Breast epithelium (tissue), 4 donors: ENCODE measurements around the gene CTNNA2. TPM values are rescaled to one million over a fixed set of nuclear protein-coding genes. Genes with fewer than 3 reads are reported as not detected.

Source experiments
- DNase-seq, 2 donors: peaks; one replicate each; pipeline ENCODE4 v3.0.0-alpha.2; 2019; ENCODE audit warnings: low spot score in 2 of 2
- H3K27ac ChIP-seq, 2 donors: fragments of 200-600 bp; sonication (generic) in 1 of 2; one replicate each; pipeline ENCODE4 v1.5.1; 2016 to 2019; ENCODE audit warnings: mild to moderate bottlenecking in 1 of 2
- H3K27me3 ChIP-seq, 2 donors: fragments of 200-600 bp; sonication (generic) in 1 of 2; one replicate each; pipeline versions ENCODE4 v1.5.1 to v1.6.0; 2017 to 2019; ENCODE audit warnings: control low read depth in 1 of 2, mild to moderate bottlenecking in 1 of 2
- H3K36me3 ChIP-seq: fragments of 200-600 bp; one replicate; pipeline ENCODE4 v1.5.1; 2019
- H3K4me1 ChIP-seq, 2 donors: fragments of 200-600 bp; sonication (generic); one replicate each; pipeline ENCODE4 v1.5.1; 2016 to 2019; ENCODE audit warnings: control low read depth in 1 of 2
- H3K4me3 ChIP-seq, 3 donors: fragments of 200-600 bp; sonication (generic); 1 replicate in 2 of 3; 2 replicates in 1 of 3; pipeline ENCODE4 v1.5.1; 2016 to 2019; ENCODE audit warnings: mild to moderate bottlenecking in 3 of 3, moderate library complexity in 2 of 3
- H3K9me3 ChIP-seq, 2 donors: fragments of 200-600 bp; sonication (generic) in 1 of 2; one replicate each; pipeline ENCODE4 v1.5.1; 2016 to 2019; ENCODE audit warnings: control low read depth in 1 of 2
- CTCF ChIP-seq, 3 donors: fragments of 450-650 bp; IDR thresholded peaks; one replicate each; pipeline ENCODE4 v1.5.1; 2016 to 2017; ENCODE audit warnings: antibody characterized with exemption in 3 of 3, mild to moderate bottlenecking in 3 of 3, moderate library complexity in 3 of 3
- POLR2A ChIP-seq: fragments of 450-650 bp; IDR thresholded peaks from one replicate; pipeline ENCODE4 v1.6.1; 2016; ENCODE audit warnings: antibody characterized with exemption, mild to moderate bottlenecking, moderate library complexity
- POLR2AphosphoS5 ChIP-seq, 3 donors: sonication (generic); formaldehyde crosslinking; IDR thresholded peaks; one replicate each; pipeline ENCODE4 v1.6.1; 2017; ENCODE audit warnings: antibody characterized with exemption in 3 of 3
- intact Hi-C: fragments of 100-400 bp; cut with DNase I; formaldehyde crosslinking; loops from one replicate; pipeline ENCODE4 v1.15.1; 2023; ENCODE audit warnings: low total_unique reads
- total RNA-seq, 3 donors: library from RNA; depleted of rRNA; stranded (reverse); fragments of >200 nt; gene quantifications; one replicate each; pipeline ENCODE4 v1.1.0, GENCODE V29; 2016

CTNNA2 gene
- total RNA-seq, 3 donors from 2014 or later = 0.16 TPM; not detected in 2

GRCh38 chr2:80112790-80113189 is 599.9 kb downstream of the CTNNA2 start:
- H3K4me3 ChIP-seq = no peak overlapping the region
- no peak for TF ChIP-seq POLR2A
- TF ChIP-seq POLR2AphosphoS5 (IDR thresholded peaks at IDR 0.05) = no peak
- TF ChIP-seq CTCF (IDR thresholded peaks at IDR 0.05) = no peak
- H3K36me3 ChIP-seq = no peaks in the 10 kb centered on the region
- no peak for DNase-seq
- H3K4me1 ChIP-seq = no peaks in the 10 kb centered on the region
- no peaks in the 10 kb centered on the region for H3K27me3 ChIP-seq
- intact Hi-C loops = no loop called here
- H3K9me3 ChIP-seq = no peaks in the 10 kb centered on the region
- H3K27ac ChIP-seq = no peak overlapping the region

- H3K27me3 ChIP-seq = no peaks in the 10 kb centered on the region
- no peak overlapping the region for H3K4me3 ChIP-seq
- H3K27ac ChIP-seq = no peak overlapping the region
- no peak for DNase-seq
- intact Hi-C loops = no loop called here
- H3K4me1 ChIP-seq = no peaks in the 10 kb centered on the region
- H3K36me3 ChIP-seq = no peaks in the 10 kb centered on the region
- no peak for TF ChIP-seq CTCF (IDR thresholded peaks at IDR 0.05)
- TF ChIP-seq POLR2A = no peak
- no peak for TF ChIP-seq POLR2AphosphoS5 (IDR thresholded peaks at IDR 0.05)
- H3K9me3 ChIP-seq = no peaks in the 10 kb centered on the region
Observed at GRCh38 chr2:80113399-80113798, 600.5 kb downstream of the CTNNA2 start.

- H3K36me3 ChIP-seq = no peaks in the 10 kb centered on the region
- H3K27ac ChIP-seq = no peak overlapping the region
- DNase-seq = no peak
- H3K9me3 ChIP-seq = no peaks in the 10 kb centered on the region
- TF ChIP-seq POLR2AphosphoS5 (IDR thresholded peaks at IDR 0.05) (no peak), POLR2A (no peak), CTCF (IDR thresholded peaks at IDR 0.05) (no peak)
- no peak overlapping the region for H3K4me3 ChIP-seq
- no peaks in the 10 kb centered on the region for H3K4me1 ChIP-seq
- no peaks in the 10 kb centered on the region for H3K27me3 ChIP-seq
- intact Hi-C loops = no loop called here
Observed at GRCh38 chr2:80114812-80115211, 602.0 kb downstream of the CTNNA2 start.

- Histone ChIP-seq H3K9me3 (no peaks in the 10 kb centered on the region), H3K4me3 (no peak overlapping the region), H3K36me3 (no peaks in the 10 kb centered on the region), H3K4me1 (no peaks in the 10 kb centered on the region), H3K27ac (no peak overlapping the region), H3K27me3 (no peaks in the 10 kb centered on the region)
- TF ChIP-seq POLR2AphosphoS5 (IDR thresholded peaks at IDR 0.05) = no peak
- no peak for TF ChIP-seq CTCF (IDR thresholded peaks at IDR 0.05)
- no peak for TF ChIP-seq POLR2A
- intact Hi-C loops = no loop called here
- DNase-seq = no peak
Observed at GRCh38 chr2:80117401-80117800, 604.5 kb downstream of the CTNNA2 start.

GRCh38 chr2:80120866-80121265 is 608.0 kb downstream of the CTNNA2 start:
- H3K4me3 ChIP-seq = no peak overlapping the region
- TF ChIP-seq POLR2A (no peak), POLR2AphosphoS5 (IDR thresholded peaks at IDR 0.05) (no peak), CTCF (IDR thresholded peaks at IDR 0.05) (no peak)

More at GRCh38 chr2:80120866-80121265, 608.0 kb downstream of the CTNNA2 start:
- DNase-seq = no peak
- Histone ChIP-seq H3K27ac (no peak overlapping the region), H3K36me3 (no peaks in the 10 kb centered on the region), H3K9me3 (no peaks in the 10 kb centered on the region), H3K4me1 (no peaks in the 10 kb centered on the region), H3K27me3 (no peaks in the 10 kb centered on the region)
- intact Hi-C loops = no loop called here
